Measurements from ENCODE around the gene PRAMEF20. TPM values are rescaled to one million over a fixed set of nuclear protein-coding genes. Genes with fewer than 3 reads are reported as not detected.

The PRAMEF20 gene
- total RNA-seq, 2 experiments from 2014 or later = not detected

Other genes with a start within 250 kb of the PRAMEF20 start
- not detected for gene HNRNPCL4, start 244.8 kb upstream of the PRAMEF20 start, total RNA-seq
- not detected for gene PRAMEF9, start 238.6 kb upstream of the PRAMEF20 start, total RNA-seq
- not detected for gene PRAMEF13, start 209.0 kb upstream of the PRAMEF20 start, total RNA-seq
- not detected for gene PRAMEF18, start 184.3 kb upstream of the PRAMEF20 start, total RNA-seq
- not detected for gene PRAMEF5, start 156.3 kb upstream of the PRAMEF20 start, total RNA-seq
- gene PRAMEF8, start 125.3 kb upstream of the PRAMEF20 start, total RNA-seq = not detected
- gene PRAMEF33, start 106.9 kb upstream of the PRAMEF20 start, total RNA-seq = not detected
- gene PRAMEF15, start 94.9 kb upstream of the PRAMEF20 start, total RNA-seq = not detected
- not detected for gene PRAMEF14, start 63.3 kb upstream of the PRAMEF20 start, total RNA-seq
- not detected for gene PRAMEF19, start 38.5 kb upstream of the PRAMEF20 start, total RNA-seq
- gene PRAMEF17, start 20.8 kb upstream of the PRAMEF20 start, total RNA-seq = not detected
- gene LRRC38, start 103.6 kb downstream of the PRAMEF20 start, total RNA-seq = not detected
- gene PDPN, start 173.4 kb downstream of the PRAMEF20 start, total RNA-seq = not detected